Activated CD8-positive, alpha-beta memory T cell treated with anti-CD3 and anti-CD28 coated beads for 36 hours (primary cell): ENCODE measurements around the gene TP73. TPM values are rescaled to one million over a fixed set of nuclear protein-coding genes. Genes with fewer than 3 reads are reported as not detected.

Experiments
- CTCF ChIA-PET: fragments of 350-600 bp; sonication (Branson Sonifier 250); formaldehyde crosslinking; loops from one replicate; lab custom pipeline; 2021; ENCODE audit warnings: antibody characterized with exemption; lab: Charles Lee
- POLR2A ChIA-PET: fragments of 350-600 bp; sonication (Branson Sonifier 250); formaldehyde crosslinking; loops from one replicate; lab custom pipeline; 2021; ENCODE audit warnings: antibody characterized with exemption; lab: Charles Lee
- total RNA-seq, 2 experiments: library from RNA; stranded (reverse); gene quantifications; one replicate each; pipeline ENCODE4 v1.2.3, GENCODE V29; 2021

The TP73 gene
- total RNA-seq, 2 experiments from 2014 or later, result 0.84 to 0.95 TPM

GRCh38 chr1:3693321-3693720, 41.0 kb downstream of the TP73 start:
- ChIA-PET CTCF (no interaction called here), POLR2A (no interaction called here)

DNA sequence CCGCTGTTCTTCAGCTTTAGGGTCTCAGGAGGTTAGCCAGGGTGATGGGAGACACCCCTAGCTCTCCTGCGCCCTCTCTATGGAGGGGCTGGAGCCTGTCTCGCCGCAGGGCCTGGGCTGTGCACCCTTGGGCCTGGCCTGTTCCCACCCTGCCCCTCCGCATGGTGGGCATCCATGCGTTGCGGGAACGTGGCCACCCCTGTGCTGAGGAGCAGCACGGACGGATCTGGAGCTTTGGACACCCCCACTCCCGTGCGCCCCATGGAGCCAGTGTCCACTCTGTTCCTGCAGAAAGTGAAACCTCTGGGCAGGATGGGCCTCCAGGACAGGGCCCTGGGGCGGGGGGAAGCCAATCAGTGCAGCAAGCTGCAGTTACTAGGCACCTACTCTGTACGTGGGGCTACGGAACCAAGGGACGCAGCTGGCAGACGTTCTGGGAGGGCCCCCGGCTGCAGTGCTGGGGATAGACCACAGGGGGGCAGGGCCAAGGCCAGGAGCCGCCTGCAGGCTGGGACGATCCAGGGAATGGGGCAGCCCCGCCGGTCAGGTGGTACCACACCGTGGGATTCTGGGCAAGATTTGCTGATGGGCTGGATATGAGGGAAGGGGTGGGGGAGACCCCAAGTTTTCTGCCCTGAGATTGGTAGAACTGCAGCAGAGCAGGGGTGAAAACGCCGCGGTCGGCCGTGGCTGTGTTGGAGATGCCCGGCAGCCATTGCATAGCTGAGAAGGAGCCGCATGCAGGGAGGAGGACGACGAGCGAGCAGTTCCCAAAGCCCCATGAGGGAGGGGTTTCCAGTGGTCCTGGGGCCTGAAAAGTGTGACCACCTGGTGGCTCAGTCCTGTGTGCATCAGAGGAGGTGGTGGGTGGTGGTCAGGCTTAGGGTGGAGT, 43.3 kb downstream of the TP73 start:
- POLR2A ChIA-PET, result no interaction called here
- CTCF ChIA-PET, result interaction anchor here (0.7 kb wide), 1 partner anchor 29 kb away, joined by 4 read pairs; no protein-coding TSS in a partner anchor

- CTCF ChIA-PET, result no interaction called here
- POLR2A ChIA-PET, result no interaction called here
Observed at GRCh38 chr1:3696689-3697088, 44.4 kb downstream of the TP73 start.

- ChIA-PET CTCF (no interaction called here), POLR2A (no interaction called here)
Observed at GRCh38 chr1:3697104-3697503, 44.8 kb downstream of the TP73 start.

DNA sequence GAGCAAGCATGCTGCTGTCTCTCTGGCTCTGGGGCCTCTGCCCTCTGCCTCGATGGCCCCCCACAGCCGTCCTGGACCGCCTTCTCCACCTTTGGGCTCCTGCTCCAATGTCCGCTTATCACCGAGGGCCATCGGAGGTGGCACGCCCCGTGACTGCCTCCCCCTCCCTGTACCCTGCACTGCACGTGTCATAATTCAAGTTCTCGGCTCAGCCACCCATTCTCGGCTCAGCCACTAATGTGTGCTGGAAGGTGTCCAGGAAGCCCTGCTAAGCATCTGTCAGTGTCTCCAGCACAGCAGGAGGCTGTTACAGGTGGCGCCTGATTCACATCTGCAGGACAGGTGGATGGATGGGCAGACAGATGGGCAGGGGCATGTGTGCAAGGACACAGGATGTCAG, 45.5 kb downstream of the TP73 start:
- CTCF ChIA-PET, result no interaction called here
- POLR2A ChIA-PET, result no interaction called here

- ChIA-PET CTCF (interaction anchor here (0.6 kb wide), 1 partner anchor 108 kb away, joined by 3 read pairs; no protein-coding TSS in a partner anchor), POLR2A (no interaction called here)
Observed at GRCh38 chr1:3698660-3699408, 46.5 kb downstream of the TP73 start.

- CTCF ChIA-PET, result no interaction called here
- POLR2A ChIA-PET, result no interaction called here
Observed at GRCh38 chr1:3699596-3699995, 47.3 kb downstream of the TP73 start.

- ChIA-PET CTCF (no interaction called here), POLR2A (no interaction called here)
Observed at GRCh38 chr1:3700631-3701030, 48.3 kb downstream of the TP73 start.

DNA sequence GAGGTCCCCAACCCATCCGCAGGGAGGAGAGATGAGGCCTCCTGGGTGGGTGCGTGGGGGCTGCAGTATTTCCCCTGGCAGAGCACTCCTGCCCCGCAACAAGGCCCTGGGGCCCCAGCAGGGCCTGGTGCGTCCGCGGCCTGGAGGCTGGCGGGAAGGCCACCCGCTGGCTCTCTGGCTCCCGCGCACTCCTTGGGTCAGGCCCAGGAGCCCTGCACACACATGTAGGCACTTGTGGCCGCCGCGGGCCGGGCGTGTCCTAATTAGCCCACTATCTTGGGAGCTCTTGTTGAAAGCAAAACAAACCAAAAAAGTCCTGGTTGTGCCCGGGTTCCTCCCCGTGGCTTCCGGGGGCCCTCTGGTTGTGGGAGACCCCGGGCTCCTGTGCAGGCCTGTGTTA, 50.2 kb downstream of the TP73 start:
- ChIA-PET POLR2A (no interaction called here), CTCF (no interaction called here)

GRCh38 chr1:3702990-3703728, 50.8 kb downstream of the TP73 start:
- ChIA-PET POLR2A (no interaction called here), CTCF (no interaction called here)

- CTCF ChIA-PET, result no interaction called here
- POLR2A ChIA-PET, result no interaction called here
Observed at GRCh38 chr1:3703786-3704371, 51.6 kb downstream of the TP73 start.

- POLR2A ChIA-PET, result interaction anchor here (0.6 kb wide), 1 partner anchor 43 kb away, joined by 3 read pairs; no protein-coding TSS in a partner anchor
Observed at GRCh38 chr1:3705341-3705950, 53.1 kb downstream of the TP73 start.

DNA sequence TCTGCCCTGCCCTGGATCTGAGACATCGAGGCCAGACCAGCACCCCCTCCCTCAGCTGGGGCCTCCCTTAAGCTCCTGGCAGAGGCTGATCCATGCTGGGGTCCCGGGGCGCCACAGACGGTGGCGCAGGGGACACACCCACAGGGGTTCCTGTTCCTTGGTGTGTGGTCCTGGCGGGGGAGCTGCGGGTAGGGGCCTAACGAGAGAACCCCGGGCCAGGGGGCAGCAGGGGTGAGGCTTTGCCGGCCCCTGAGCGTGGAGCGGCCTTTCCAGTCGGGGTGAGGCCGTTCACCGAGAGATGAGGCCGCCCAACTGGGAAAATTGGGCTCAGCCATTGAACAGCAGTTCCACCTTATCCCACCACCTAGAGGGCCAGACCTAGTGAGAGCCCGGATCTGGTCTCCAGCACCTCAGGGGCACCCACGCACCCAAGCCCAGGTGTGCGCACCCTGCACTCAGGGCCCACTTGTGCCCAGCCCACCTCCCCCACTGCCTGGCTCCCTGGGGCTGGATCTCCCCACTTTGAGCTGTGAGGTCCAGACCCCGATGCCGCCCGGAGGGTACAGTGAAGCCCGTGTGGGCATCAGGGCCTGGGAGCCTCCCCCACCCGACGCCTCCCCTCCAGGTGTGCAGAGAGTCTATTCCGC, 54.5 kb downstream of the TP73 start:
- POLR2A ChIA-PET, result no interaction called here

More at GRCh38 chr1:3705341-3705950, 53.1 kb downstream of the TP73 start:
- CTCF ChIA-PET, result interaction anchor here (1.2 kb wide), 1 partner anchor 87 kb away, joined by 3 read pairs; no protein-coding TSS in a partner anchor

GRCh38 chr1:3707298-3707938, 55.1 kb downstream of the TP73 start:
- ChIA-PET POLR2A (no interaction called here), CTCF (no interaction called here)

More for the DNA sequence above, 54.5 kb downstream of the TP73 start:
- CTCF ChIA-PET, result no interaction called here

DNA sequence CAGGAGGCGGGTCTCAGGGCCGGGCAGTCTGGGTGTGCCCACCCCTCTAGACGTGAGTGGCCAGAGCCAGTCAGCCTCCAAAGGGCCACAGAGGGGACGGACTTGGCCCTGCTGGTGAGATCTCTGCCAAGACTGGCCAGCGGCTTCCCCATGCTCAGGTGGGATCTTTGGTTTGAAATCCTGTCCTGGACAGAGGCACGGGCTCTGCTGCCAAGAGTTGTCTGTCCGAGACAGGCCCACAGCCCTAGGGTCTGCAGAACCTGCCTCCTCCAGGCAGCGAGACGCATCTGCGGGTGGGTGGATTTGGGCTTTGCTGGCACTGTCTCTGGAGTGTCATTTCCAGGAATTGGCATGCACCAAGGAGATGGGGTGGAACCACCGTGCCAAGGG, 55.6 kb downstream of the TP73 start:
- POLR2A ChIA-PET, result no interaction called here
- CTCF ChIA-PET, result no interaction called here

DNA sequence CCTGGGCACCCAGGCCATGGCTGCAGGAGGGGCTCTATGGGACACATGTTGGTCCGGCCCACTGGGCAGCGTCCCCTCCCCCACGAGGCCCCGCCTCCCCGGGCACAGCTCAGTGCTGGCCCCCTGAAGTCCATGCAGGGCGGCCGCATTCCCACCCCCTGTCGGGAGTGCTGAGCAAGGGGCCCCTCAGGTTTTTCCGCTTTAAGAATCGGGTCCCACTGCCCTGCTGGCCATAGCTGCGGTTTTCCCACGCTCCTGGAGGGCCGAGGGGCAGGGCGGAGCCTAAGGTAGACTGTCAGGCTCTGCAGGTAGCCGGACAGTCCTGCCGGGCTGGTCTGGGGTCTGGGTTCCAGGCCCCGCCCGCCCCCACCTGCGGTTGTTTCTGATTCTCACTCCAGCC, 56.5 kb downstream of the TP73 start:
- ChIA-PET CTCF (no interaction called here), POLR2A (no interaction called here)

GRCh38 chr1:3710251-3710650, 57.9 kb downstream of the TP73 start:
- CTCF ChIA-PET, result no interaction called here
- POLR2A ChIA-PET, result no interaction called here

- CTCF ChIA-PET, result no interaction called here
- POLR2A ChIA-PET, result no interaction called here
Observed at GRCh38 chr1:3711381-3711779, 59.1 kb downstream of the TP73 start.
